Stimulated activated naive CD4-positive, alpha-beta T cell (primary cell): ENCODE measurements around the gene S100A13.
A peak's percentile ranks its signal among the peaks of the same experiment; 100 is the strongest.
"Not testable (repeated sequence)": the region's sequence is repeated elsewhere in the genome, so short reads cannot be mapped to it uniquely, and the experiment has no call there.

ENCODE experiments used
- DNase-seq, 6 experiments: peaks; one replicate each; lab custom pipeline; 2025; lab: John Stamatoyannopoulos, UW

Gene S100A13

DNA sequence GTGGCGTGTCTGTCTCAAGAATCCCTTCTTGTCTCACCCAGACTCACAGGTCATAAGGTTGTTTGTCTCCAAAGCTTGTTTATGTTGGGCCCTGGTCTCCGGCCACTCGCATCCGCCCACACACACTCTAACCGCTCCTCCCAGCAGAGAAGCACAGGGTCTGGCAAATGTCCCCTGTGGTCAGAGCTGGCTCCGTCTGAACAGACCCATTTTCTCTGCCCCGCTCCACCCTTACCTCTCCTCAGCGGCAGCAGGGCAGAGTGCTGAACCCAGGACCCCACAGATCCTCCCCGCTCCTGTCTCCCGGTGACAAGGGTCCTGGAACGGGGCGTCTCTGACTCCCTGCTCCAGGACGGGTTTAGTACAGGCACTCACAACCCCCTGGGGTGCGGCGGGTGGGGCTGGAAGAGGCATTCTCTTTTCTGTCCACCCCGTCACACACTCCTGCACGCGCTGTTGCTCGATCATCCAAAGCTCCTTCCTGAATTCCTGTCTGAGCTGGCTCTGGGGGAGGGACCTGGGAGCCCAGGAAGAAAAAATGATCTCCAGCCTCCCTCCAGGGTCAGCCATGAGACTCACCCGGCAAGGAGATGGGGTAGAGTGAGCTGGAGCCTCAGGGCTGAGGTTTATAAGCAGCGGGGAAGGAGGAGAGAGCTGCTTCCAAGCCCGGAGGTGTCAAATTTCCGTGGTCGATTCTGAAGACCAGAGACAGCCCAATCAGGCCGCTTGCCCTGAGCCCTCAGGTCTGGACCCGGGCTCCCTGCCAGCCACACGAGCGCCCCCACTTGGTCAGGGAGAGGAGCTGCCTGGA, at the start of gene S100A13:
Gene S100A13, minus strand, starts transcription at position 602 of the 811 bp plus-strand sequence. CDS start 1,033 bp downstream, outside the sequence.
- no peak for DNase-seq

- no peak for DNase-seq
Observed at GRCh38 chr1:153673511-153673910, 46.2 kb upstream of the S100A13 start.

GRCh38 chr1:153671628-153672353, 44.5 kb upstream of the S100A13 start:
- DNase-seq: peak; percentile 16 to 82 (median 45)

- peak; percentile 91 to 99 (median 98) for DNase-seq
Observed at GRCh38 chr1:153670859-153671627, 43.7 kb upstream of the S100A13 start, which contains the start of gene ILF2. ILF2 (minus strand) TSS chr1:153670993; CDS start chr1:153670922, 71 bp downstream.

DNA sequence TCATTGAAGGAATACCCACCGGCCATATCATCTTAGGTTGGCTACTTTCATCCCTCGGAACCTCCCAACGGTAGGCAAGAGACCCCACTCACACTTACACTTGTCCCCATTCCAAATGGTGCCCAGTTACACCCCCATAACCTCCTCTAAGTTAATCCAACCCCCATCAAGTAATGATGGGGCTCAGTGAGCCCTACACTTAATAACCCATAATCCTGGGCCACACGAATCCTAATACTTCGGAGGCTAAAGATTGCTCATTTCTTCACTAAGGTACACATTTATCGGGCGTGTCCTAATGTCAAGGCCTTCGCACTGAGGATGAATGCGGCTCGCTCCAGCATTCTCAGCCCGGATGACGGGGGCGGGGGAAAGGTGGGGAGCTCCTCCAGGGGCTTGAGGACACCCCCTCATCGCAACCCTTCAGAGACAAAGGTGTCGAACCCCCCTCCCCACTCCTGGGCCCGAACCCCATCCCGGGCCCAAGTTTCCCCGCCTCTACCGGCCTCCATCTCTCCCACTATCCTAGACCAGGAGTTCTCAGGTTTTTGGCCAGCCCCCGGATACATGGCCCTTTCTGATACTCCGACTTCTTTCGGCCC, 43.1 kb upstream of the S100A13 start:
- DNase-seq: peak in 1 of 6 experiments; percentile 35

DNA sequence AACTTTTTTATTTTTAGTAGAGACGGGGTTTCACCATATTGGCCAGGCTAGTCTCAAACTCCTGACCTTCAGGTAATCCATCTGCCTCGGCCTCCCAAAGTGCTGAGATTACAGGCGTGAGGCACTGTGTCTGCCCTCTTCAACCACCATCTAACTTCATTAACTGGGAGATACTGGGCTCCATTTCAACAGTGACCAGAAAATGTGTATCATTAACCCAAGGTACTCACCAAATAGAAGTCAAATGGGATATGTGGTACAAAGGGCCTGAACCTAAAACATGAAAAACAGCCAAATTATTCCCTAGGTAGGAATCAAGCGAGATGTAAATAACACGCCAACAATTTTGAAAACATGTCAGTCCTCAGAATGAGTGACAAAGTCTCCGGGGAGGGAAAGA, 42.3 kb upstream of the S100A13 start:
- no peak for DNase-seq

GRCh38 chr1:153668672-153669071, 41.4 kb upstream of the S100A13 start:
- DNase-seq: not testable (repeated sequence)

DNA sequence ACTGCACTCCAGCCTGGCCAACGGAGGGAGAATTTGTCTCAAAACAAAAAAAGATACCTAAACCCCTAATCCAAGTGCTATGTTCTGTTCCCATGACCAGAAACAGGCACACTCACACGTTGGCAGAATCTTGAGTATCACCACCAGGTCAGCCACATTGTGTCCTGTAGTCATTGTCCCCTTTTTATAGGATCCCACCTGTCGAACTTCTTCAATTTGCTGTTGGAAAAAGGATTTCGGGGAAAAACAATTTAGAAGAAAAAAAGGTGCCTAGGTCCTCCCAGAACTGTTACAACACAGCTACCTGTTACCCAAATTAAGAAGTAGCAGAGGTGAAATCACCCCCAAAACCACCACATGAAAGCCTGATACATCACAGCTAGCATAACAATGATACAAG, 40.1 kb upstream of the S100A13 start:
- DNase-seq: no peak

- DNase-seq: no peak
Observed at GRCh38 chr1:153663211-153663610, 35.9 kb upstream of the S100A13 start.

- DNase-seq: no peak
Observed at GRCh38 chr1:153662269-153662668, 35.0 kb upstream of the S100A13 start.

DNA sequence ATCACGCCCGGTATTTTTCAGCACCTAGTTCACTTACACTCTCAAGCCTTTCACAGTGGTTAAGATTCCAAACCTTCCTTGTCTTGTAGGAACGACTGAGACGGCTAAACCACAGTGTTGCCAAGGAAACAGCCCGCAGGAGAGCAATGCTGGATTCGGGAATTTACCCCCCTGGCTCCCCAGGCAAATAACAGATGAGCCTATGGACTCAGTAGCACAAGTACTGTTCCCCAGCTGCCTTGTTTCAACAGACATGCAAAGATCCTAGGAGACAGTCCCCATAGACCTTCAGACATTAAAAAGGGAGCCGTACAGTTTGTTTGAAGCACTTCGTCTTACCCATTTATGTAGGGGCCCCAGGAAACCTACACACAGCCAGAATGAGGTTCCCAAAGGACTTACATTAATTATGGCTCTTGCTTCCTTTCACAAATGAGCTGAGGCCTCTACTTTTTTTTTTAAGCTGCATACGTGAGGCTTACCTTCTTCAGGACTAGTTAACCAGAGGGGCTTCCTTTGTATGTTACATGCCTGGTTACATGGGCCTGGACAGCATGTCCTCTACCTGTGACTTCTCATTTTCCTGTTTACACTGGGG, 33.9 kb upstream of the S100A13 start:
- peak in 1 of 6 experiments; percentile 11 for DNase-seq

DNA sequence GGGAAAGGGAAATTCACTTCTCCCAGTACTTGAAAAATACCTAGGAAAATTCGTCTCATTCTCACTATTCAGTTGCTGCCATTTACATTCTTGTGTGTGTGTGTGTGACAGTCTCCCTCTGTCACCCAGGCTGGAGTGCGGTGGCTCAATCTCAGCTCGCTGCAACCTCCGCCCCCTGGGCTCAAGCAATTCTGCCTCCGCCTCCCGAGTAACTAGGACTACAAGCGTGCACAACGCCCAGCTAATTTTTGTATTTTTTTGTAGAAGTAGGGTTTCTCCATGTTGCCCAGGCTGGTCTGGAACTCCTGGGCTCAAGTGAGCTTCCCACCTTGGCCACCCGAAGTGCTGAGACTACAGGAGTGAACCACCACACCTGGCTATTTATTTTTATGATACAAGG, 32.4 kb upstream of the S100A13 start:
- DNase-seq: no peak

GRCh38 chr1:153659175-153659534, 31.9 kb upstream of the S100A13 start:
- DNase-seq: no peak

DNA sequence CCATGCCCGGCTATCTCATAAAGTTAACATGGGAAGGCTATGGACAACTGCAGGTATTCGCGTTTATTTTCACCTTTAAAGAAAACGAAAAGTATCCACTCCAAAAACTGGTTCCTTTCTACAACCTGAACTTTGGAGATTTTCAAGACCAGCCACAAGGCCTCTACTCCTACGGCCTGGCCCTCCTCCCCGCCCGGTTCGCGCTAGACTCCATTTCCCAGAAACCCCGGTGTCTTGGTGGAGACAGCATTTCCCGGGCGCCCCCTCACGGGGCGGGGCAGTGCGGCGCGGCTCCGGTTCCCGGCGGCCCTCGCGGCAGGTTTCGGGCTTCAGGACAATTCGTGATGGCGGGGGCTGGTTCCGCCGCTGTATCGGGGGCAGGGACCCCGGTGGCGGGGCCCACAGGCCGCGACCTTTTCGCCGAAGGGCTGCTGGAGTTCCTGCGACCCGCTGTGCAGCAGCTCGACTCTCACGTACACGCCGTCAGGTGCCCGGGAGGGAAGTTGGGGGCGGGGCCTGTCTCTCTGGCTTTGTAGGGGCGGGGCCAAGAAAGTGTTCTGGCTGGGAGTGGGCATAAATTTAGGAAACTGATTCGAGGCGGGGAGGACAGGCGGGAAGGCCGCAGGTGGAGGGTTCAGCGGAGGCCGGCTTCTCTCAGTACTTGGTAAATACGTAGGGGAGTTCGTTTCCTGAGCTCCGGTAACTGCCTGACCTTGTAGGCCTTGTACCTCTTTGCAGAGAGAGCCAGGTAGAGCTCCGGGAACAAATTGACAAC, 31.3 kb upstream of the S100A13 start, which contains the start of gene SNAPIN:
Gene SNAPIN, plus strand, starts transcription at position 304 of the 775 bp plus-strand sequence. Its CDS starts 41 bp downstream, at position 345.
- DNase-seq: peak; percentile 73 to 97 (median 86)

- DNase-seq: no peak
Observed at GRCh38 chr1:153655333-153655732, 28.0 kb upstream of the S100A13 start.

GRCh38 chr1:153652805-153653500, 25.6 kb upstream of the S100A13 start:
- DNase-seq: no peak

DNA sequence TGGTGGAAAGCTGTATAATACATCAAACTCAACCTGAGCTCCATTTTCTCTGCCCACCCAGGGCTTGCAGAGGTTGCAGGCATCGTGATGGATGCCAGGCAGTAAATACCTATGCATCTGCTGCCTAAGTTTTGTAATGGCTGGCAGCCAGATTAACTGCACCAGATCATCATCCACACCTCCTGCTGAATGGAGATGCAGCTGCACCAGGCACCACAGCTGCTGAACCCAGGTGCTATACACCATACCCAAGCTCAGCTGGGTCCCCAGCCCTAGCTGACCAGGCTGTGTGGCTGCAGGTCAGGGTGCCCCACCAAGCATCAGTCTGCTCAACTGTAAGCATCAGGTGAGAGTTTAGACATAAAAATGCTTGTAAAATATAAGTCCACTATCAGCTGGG, 24.5 kb upstream of the S100A13 start:
- no peak for DNase-seq

- no peak for DNase-seq
Observed at GRCh38 chr1:153649863-153650235, 22.5 kb upstream of the S100A13 start.

- DNase-seq: peak in 4 of 6 experiments; percentile 8 to 61 (median 52)
Observed at GRCh38 chr1:153649137-153649862, 22.0 kb upstream of the S100A13 start.
